Measurements from ENCODE around the gene TTYH3. TPM values are rescaled to one million over a fixed set of nuclear protein-coding genes. Genes with fewer than 3 reads are reported as not detected.

Gene TTYH3
- total RNA-seq, 4 donors from 2014 or later = 21.5 to 62.6 (median 29.3) TPM

DNA sequence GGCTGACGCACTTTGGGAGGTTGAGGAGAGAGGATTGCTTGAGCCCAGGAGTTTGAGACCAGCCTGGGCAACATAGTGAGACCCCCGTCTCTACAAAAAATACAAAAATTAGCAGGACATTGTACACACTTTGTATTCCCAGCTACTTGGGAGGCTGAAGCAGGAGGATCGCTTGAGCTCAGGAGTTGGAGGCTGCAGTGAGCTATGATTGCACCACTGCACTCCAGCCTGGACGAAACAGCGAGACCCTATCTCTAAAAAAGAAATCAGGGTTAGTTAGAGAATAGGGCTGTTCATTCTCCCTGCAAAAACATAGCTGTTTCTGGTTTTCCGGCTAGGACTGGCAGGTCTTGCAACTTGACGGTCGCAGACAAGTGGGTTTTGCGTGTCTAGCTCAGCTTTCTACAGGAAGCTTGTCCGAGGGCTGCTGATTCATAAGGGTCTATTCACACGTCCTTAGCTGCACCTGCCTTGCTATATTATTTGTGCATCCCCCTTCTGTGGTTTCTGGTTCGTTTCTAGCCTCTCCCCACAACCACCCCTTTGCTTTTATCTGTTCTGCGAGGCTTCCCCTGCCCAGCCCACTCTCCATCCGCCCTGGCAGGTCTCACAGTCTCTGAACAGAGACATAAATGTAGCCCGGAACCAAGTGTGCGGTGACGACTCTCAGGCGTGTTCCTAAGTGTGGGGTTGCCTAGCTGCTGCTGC lies 66.9 kb downstream of the TTYH3 start:
- ATAC-seq (ENCODE audit: low FRiP score) (no peak), DNase-seq (ENCODE audit: low spot score) (no peak)
- TF ChIP-seq, protein P1, sequence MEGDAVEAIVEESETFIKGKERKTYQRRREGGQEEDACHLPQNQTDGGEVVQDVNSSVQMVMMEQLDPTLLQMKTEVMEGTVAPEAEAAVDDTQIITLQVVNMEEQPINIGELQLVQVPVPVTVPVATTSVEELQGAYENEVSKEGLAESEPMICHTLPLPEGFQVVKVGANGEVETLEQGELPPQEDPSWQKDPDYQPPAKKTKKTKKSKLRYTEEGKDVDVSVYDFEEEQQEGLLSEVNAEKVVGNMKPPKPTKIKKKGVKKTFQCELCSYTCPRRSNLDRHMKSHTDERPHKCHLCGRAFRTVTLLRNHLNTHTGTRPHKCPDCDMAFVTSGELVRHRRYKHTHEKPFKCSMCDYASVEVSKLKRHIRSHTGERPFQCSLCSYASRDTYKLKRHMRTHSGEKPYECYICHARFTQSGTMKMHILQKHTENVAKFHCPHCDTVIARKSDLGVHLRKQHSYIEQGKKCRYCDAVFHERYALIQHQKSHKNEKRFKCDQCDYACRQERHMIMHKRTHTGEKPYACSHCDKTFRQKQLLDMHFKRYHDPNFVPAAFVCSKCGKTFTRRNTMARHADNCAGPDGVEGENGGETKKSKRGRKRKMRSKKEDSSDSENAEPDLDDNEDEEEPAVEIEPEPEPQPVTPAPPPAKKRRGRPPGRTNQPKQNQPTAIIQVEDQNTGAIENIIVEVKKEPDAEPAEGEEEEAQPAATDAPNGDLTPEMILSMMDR (IDR thresholded peaks at IDR 0.05) = no peak

DNA sequence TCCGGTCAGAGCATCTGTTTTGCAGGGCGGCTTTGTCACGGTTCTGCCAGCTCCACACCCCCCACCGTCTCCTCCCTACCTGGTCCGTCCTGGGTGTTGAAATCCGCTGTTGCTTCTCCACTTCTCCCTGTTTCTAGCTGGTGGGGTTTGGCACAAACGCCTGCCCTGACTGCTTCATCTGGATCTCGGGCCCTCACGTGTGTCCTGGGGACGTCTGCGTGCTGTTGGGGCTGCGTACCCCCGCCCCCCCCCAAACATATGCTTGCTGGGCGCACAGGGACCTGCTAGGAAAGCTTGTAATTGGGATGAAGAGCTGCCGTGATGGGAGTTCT lies 67.5 kb downstream of the TTYH3 start:
- TF ChIP-seq, protein P1 (IDR thresholded peaks at IDR 0.05) = no peak
- DNase-seq (ENCODE audit: low spot score) (no peak), ATAC-seq (ENCODE audit: low FRiP score) (no peak)

DNA sequence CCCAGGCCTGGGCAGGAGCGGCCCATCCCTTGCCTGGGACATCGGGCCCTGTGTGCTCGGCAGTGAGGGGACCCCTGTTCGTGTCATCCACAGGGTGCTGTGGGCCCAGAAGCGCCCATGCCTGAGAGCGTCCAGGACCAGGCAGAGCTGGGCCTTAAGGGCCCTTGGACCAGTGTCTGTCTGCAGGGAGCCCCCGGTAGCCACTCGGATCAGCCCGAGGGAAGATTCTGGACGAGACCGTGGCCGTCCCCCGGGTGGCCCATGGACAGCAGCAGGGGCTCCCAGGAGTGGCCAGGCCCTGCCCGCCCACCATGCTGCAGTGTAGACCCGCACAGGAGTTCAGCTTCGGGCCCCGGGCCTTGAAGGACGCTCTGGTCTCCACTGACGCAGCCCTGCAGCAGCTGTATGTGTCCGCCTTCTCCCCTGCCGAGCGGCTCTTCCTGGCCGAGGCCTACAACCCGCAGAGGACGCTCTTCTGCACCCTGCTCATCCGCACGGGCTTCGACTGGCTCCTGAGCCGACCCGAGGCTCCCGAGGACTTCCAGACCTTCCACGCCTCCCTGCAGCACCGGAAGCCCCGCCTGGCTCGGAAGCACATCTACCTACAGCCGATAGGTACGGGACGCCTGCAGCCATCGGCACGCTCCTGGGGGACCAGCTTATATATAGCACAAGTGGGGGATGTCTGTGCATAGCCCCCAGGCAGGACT lies 68.5 kb downstream of the TTYH3 start:
- TF ChIP-seq, protein P1 (IDR thresholded peaks at IDR 0.05) = no peak
- ATAC-seq (ENCODE audit: low FRiP score) (no peak), DNase-seq (ENCODE audit: low spot score) (no peak)

DNA sequence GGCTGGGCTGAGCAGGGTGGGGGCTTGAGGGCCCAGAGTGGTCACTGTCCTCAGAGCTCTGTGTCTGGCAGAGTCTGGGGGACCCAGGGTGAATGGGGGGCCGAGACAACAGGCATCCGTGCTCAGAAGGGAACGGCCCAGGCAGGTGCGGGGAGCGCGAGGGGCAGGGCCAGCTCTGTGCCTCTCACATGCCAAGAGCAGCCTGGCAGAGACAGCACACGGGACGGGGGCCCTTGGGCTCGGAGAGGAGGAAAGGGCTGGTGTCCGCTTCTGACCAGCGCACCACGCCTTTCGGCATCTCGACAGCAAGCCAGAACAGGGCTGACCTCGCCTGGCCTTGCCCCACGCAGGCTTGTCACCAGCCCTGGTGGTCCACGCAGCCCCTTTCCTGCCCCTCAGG lies 69.6 kb downstream of the TTYH3 start:
- ATAC-seq (ENCODE audit: low FRiP score) (no peak), DNase-seq (ENCODE audit: low spot score) (no peak)
- TF ChIP-seq, protein P1 (IDR thresholded peaks at IDR 0.05) = no peak

DNA sequence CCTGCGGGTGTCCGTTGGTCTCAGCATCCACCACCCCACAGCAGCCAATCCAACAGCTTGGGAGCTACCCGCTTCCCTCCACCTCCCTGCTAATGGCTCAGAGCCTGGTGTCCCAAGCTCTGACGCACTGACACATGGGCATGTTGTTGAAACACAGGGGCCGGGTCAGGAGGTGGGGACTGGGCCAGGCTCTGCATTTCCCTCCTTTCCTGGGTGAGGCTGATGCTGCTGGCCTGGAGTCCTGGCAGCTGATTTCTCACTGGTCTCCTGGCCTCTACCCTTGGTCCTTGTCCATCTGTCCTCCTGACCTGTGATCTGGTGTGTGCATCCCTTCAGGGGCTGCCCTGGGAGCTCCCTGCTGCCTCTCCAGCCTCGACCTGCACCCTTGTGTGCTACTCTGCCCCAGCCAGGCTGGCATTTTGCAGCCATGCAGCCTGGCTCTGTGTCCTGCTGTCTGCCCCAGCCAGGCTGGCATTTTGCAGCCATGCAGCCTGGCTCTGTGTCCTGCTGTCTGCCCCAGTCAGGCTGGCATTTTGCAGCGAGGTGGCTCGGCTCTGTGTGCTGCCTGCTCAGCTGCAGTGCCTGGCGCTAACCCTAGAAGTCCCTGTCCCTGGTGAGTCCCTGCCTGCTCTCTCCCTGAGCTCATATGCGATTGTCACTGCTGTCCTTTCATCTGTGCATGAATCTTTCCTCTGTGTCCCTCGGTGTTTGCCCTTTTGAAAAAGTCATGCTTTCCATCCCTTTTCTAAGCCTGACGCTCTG lies 70.2 kb downstream of the TTYH3 start:
- TF ChIP-seq, protein P1 (IDR thresholded peaks at IDR 0.05) = no peak
- ATAC-seq (ENCODE audit: low FRiP score) (peak; percentile 41), DNase-seq (ENCODE audit: low spot score) (no peak)

DNA sequence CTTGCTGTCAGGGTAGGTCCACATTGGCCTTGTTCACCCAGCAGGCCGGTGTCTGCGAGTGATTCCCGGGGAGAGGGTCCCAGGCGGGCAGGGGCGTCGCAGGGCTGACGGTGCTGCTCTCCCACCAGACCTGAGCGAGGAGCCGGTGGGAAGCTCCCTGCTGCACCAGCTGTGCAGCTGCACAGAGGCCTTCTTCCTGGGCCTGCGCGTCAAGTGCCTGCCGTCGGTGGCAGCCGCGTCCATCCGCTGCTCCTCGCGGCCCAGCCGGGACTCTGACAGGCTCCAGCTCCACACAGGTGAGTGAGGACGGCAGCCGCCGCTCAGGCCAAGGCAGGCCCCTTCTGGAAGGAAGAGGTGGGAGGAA lies 70.8 kb downstream of the TTYH3 start:
- DNase-seq (ENCODE audit: low spot score) (no peak), ATAC-seq (ENCODE audit: low FRiP score) (no peak)
- TF ChIP-seq, protein P1 (IDR thresholded peaks at IDR 0.05) = no peak
